HG03342 (cell line): ENCODE results near the gene TRAK1.

ENCODE experiments used
- ATAC-seq: cut with Tn5 transposase; IDR thresholded peaks from one replicate; pipeline ENCODE4 v1.9.1; 2021; ENCODE audit warnings: mild to moderate bottlenecking, moderate library complexity; ENCODE audit not compliant: unreplicated experiment

TRAK1 gene

DNA sequence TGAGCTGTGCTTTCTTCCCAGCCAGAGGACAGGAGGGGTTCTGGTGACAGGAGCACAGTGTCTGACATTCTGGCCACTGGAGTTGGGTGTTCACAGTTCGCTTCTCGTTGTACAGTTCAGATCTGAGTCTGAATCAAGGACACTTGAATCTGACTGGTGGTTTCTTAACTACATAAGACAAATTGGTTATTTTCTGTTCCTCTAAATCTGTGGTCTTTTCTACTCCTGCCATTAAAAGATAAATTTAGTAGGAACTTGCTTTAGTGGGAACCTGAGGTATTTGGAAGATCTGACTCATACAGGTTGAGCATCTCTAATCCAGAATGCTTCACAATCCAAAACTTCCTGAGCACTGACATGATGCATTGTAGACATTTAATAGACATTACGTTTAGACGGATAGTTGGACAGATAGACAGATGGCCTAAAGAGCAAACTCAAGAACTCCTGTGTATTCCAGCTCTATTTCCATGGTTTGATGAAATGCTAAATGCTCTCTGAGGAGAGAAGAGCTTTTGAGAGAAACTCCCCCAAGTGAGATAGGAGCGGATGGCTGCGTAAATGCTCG, 103.9 kb downstream of the TRAK1 start:
- no peak for ATAC-seq

DNA sequence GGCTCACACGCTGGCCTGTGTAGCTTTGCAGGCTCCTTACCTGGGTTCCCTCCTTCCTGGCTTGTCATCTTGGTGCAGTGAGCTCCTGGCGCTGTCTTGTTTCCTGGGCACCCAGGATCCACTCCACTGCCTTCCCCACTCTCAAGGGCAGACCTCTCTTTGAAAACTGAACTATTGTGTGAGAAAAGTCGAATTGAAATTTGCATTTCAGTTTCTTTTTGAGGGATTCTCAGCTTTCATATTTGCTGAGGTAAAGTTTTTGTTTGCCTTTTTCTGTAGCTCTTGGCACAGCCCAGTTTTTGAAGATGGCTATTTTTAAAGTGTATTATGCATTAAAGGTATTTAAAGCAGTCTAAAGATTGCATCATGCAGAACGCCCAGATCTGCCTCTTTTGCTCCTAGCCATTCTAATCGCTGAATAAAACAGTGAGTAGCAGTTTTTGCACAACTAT, 104.7 kb downstream of the TRAK1 start:
- peak; percentile 76 for ATAC-seq

- ATAC-seq: no peak
Measured at GRCh38 chr3:42198709-42199108, 107.6 kb downstream of the TRAK1 start.

DNA sequence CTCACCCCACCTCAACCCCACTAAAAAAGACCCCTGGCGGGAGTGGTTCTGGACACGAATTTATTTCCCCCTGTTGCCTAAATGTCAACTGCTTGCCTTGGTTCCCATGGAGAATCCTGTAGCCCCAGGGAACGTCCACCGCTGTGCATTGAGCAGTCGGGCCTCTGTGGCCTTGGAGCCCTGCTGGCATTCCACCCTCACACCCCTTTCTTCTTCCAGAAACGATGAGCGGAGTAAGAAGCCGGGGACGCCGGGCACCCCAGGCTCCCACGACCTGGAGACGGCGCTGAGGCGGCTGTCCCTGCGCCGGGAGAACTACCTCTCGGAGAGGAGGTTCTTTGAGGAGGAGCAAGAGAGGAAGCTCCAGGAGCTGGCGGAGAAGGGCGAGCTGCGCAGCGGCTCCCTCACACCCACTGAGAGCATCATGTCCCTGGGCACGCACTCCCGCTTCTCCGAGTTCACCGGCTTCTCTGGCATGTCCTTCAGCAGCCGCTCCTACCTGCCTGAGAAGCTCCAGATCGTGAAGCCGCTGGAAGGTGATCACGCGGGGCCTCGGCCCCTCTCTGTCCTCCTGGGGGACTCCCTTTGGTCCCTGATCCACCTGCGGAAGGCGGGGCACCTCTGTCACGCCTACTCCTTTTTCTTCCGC, 111.2 kb downstream of the TRAK1 start:
- ATAC-seq: no peak

DNA sequence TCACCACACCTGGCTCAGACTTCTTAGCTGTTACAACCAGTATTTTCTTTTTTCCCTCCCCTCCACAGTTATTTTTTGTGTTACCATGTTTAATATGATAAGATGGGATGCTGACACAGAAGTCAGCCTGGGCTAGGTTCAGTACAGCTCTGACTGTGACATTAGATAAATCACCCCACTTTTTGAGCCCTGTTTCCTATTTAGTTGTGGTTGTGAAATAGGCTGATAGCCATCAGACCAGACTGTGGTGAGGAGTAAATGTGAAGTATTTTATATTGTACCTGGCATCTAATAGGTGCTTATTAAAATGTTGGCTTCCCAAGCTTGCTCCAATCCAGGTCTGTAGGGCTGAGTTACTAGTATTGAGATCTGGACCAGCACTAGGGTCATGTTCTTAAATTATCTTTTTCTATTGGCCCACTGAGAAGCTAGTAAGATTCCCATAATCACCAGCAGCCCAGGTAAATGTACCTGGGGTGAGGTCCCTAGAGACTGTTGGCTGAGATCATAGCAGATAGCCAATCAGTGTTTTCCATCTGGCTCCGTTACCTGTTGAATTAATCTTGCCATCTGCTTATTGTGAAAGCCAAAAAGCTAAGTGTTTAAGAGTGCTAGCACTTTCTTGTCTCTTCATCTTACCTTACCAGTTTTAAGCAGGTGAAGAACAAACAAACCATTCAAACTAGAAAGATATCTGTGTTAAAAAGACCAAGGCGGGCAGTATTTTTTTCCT, 113.9 kb downstream of the TRAK1 start:
- no peak for ATAC-seq

GRCh38 chr3:42205800-42206514, 114.8 kb downstream of the TRAK1 start:
- ATAC-seq: peak; percentile 82

DNA sequence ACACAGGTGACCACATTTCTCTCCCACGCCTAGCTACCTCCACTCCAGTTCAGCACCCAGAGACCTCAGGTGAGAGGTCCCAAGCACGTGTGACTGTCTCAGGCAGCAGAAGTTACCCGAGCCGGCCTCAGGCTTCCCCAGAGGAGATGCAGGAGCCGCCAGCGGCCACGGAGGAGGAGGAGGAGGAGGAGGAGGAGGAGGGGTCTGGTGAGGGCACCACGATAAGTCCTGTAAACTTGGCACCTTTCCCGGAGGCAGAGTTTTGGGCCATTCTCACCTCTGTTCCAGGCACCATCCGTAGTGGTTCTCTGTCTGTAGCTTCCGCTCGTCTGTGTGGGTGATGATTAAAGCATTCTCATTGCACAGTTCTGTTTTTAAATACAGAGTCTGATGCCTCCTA, 118.8 kb downstream of the TRAK1 start:
- no peak for ATAC-seq

DNA sequence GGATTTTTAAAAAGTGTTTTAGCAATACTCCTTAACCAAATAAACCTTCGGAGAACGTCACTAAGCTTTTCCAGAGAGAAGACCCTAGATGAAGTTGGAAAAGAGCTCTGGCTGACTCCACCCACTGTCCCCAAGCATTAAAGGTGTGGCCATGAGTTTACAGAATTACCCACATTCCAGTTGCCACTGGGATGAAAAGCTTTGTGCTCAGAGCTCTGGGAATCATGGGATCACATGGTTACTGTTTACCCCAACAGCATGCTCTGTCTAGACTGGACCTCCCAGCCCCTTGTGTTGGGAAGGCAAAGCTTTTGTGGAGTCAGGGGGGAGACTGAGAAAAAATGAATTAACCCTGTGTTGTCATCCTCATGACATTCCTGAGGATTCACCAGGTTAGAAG, 119.6 kb downstream of the TRAK1 start:
- ATAC-seq: no peak

DNA sequence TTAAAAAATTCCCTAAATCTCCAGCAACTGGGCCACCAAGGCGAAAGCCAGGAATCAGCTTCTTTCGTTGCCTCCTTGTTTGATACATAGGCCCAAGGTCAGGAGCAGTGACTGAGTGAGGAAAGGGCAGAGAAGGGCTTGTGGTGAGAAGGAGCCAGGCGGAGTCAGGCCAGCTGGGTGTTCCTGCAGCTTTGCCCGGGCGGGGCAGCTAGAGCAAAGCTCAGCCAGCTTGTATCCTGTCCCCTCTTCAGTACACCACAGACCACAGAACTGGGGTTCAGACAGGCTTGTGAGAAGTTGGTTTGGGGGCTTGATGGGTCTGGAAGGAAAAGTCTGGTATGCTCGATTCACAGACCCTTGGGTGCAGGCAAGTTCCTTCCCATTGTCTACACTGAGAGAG, 122.3 kb downstream of the TRAK1 start:
- no peak for ATAC-seq

- no peak for ATAC-seq
Measured at GRCh38 chr3:42214064-42214463, 122.9 kb downstream of the TRAK1 start.

- ATAC-seq: no peak
Measured at GRCh38 chr3:42214565-42215283, 123.6 kb downstream of the TRAK1 start.

DNA sequence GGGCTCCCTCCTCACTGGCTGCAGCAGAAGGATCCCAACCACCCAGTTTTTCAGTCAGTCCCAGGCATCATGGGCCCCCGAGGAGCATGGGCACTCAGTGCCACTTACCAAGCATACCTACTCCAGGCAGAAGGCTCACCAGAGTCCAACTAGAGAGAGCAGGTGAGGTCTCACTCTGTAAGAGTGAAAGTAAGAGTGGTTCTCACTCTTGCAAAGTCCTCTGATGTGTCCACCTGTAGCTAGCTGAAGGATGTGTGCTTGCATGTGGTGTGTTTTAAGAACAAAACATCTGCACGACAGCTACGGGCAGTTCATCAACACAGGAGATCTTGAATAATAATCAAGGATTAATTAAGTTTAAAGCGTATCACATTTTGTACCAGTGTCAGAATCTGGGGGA, 125.1 kb downstream of the TRAK1 start:
- peak; percentile 50 for ATAC-seq

DNA sequence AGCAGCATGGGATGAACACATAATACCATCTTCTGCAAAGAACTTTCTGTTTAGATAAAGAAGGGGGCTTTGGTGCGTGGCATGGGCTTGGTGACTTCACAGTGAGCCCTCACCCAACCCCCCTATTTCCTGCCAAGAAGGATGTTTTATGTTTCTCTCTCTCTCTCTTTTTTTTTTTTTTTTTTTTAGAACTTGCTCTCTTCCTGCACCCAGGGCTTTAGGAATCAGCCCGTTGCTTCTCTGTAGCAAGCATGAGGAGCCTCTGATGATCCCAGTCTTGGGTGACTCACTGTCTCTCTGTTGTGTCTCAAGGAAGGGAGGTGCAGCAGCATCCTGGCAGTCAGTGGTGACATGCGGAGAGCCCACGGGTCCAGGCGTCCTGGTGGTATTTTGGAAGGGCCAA, 125.8 kb downstream of the TRAK1 start:
- no peak for ATAC-seq

DNA sequence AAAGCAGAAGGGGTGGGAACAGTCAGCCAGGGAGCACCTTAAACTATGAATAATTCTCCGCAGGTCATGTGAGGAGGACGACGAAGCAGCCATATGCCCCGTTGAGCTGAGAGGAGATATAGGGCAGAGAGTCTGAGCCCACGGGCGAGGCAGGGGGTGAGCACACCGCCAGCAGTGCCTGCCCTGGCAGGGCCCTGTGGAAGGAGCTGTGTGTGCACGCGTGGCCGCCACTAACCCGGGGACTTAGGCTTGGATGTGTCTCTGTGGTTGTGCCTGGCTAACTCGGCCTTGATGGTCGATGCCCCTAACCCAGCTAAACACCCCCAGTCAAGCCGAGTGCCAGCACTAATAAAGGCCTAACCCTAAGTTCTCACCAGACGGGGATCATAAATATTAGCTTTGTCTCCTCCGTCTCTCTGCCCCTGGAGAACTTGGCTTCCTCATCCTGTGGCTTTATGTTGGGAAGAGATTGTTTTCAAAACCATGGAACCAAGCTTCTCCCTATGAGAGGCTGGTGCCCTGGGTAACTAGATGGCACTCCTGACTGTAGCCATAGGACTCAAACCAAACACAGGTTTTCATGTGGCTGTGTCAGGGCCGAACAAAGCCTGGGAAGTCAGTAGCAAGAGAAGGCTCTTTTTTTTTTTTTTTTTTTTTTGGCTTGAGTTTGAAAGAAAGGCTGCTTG, 129.4 kb downstream of the TRAK1 start:
- ATAC-seq: no peak

- no peak for ATAC-seq
Measured at GRCh38 chr3:42222942-42223693, 132.0 kb downstream of the TRAK1 start.

- no peak for ATAC-seq
Measured at GRCh38 chr3:42224178-42224577, 133.0 kb downstream of the TRAK1 start.

DNA sequence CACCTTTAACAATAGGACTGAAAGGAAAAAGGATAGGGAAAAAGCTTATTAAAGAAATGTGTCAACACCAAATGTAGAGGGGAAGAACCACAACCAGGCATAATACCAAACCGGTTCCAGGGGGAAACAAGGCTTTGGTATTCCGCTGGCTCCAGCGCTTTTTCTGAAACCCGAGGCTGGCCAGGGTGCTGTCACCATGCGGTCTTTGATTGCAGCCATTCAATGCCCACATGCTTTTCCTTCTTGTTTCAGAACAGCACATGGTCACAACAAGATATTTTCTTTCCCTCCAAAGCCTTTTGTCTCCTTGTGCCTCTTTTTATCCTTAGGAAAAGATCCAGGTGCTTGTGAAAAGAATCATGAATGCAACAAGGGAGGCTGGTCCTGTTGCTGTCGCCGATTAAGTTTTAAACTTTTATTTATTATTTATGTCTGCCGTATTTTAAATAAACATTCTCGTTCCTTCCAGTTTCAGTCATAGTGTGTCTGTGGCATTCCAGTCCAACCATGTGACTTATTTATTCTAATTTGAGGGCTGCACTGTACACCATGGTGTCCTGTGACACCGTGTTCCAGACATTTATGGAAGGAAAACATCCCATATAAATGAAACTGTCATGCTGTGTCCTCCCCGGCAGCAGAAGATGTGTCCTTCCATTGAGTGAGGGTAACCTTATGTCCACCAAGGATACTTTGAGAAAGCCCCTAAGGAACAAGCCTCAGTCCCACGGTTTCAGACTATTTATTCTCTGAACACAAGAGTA, 133.7 kb downstream of the TRAK1 start:
- no peak for ATAC-seq

DNA sequence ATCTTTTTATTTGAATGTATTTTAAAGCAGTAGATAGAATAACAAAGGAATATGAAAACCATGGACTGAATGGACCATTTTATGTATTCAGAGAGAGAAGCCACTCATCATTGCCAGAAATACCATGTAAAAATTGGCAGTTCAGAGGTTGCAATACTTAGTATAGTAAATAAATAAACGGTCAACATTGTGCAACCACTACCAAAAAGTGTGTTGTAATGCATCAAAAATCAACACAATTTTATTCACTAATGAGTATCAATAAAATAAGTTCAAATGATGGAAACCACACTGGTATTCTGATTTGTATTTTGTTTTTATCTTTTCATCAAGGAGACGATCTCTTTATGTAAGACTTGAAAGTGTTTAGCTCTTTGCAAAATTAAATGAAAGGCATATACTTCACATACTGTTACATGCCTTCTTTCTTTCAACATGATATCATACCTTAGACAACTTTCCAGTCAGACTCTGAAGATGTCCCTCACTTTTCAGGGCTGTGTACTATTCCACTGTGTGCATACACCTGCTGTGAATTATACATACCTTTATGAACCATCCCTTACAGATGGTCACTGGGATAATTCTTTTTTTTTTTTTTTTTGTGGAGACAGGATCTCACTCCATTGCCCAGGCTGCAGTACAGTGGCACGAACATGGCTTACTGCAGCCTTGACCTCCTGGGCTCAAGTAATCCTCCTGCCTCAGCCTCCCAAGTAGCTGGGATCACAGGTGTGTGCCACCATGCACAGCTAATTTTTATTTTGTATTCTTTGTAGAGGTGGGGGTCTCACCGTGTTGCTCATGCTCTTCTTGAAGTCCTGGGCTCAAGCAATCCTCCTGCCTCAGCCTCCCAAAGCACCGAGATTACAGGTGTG, 134.6 kb downstream of the TRAK1 start:
- ATAC-seq: no peak
